GM19463 (cell line): Measurements from ENCODE around the gene ENTPD7.
"Not testable (repeated sequence)": the region's sequence is repeated elsewhere in the genome, so short reads cannot be mapped to it uniquely, and the experiment has no call there.

Source experiments
- ATAC-seq: cut with Tn5 transposase; IDR thresholded peaks from one replicate; pipeline ENCODE4 v1.9.1; 2021; ENCODE audit warnings: mild to moderate bottlenecking, moderate library complexity; ENCODE audit not compliant: unreplicated experiment

Gene ENTPD7

DNA sequence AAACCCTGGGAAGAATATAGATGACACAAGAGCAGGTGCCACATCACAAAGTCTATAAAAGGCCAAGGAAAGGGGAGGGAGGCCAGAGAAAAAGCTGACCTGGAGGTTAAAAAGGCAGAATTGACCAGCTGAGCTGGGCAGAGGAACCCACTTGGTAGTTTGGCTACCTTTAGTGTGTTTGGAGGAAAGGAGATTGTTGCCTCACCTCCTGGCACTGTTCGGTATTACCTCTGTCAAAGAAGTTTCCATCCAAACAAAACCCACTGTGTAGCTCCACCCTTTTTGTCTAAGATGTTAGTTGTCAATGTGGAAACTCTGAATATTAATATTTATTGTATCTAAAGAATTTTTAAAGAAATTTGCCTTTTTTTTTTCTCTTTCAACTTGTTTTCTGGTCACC lies 23.4 kb downstream of the ENTPD7 start:
- no peak for ATAC-seq

DNA sequence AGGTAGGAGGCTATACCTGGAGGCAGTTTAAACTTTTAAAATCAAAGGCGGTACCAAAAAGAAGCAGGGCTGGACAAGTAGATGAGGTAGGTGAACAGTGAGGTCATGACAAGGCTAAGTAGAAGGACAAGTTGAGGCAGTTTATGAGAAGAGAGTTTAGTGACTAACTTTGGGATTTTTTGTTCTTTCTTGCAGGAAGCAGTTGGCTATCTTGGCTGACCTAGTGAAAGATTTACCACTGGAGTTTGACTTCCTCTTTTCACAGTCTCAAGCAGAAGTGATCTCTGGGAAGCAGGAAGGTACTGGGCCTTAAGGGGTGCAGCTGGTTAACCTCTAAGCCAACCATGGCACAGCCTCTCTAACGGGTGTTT lies 26.3 kb downstream of the ENTPD7 start:
- ATAC-seq: peak; percentile 97

DNA sequence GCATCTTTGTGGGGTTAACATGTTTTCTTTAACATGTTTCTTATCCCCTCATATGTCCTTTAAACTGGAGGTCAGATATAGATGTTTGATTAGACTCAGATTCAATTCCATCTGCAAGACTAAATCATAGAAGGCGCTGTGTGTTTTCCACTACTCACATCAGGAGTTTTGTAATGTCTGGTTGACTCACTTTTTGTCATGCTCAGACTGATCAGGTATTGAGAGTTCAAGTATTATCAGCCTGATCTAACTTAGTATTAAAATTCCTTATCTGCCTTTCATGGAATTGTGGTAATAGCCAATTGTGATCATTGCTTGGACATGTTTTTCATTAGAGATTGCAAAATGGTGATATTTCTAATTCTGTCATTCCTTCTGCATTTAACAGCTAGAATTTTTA lies 30.2 kb downstream of the ENTPD7 start:
- ATAC-seq: no peak

DNA sequence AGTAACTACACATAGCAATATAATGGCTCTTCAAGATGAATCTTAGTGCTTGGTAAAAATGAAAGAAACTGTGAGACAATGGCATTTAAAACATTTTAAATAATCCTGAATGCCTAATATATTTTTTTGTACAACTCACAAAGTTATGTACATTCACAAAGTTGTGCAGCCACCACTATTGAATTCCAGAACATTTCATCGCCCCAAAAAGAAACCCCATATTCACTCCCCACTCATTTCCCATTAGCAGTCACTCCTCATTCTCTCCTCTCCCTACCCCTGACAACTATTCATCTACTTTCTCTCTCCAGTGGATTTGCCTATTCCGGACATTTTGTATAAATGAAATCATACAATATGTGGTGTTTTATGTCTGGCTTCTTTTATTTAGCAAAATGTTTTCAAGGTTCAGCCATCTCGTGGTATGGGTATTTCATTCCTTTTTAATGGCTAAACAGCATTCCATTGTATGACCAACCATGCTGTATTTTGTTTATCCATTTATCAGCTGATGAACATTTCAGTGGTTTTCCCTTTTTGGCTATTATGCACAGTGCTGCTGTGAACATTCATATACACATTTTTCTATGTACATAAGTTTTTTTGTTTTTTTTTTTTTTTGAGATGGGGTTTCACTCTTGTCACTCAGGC lies 34.7 kb downstream of the ENTPD7 start:
- ATAC-seq: no peak

DNA sequence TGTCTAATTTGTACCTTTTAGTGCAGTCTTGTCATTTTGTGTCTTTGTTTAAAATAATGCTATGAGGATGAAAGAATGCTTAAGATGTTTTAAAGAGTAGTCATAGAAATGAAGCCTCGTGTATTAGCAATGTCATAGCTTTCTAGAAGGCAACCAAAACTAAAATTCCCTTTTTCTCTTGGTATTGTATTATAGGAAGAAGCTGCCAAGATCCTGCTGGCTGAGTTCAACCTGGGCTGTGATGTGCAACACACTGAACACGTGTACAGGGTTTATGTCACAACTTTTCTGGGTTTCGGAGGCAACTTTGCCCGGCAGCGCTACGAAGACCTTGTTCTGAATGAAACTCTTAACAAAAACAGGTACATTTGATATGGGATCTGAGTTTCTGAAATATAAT lies 36.5 kb downstream of the ENTPD7 start:
- ATAC-seq: no peak

DNA sequence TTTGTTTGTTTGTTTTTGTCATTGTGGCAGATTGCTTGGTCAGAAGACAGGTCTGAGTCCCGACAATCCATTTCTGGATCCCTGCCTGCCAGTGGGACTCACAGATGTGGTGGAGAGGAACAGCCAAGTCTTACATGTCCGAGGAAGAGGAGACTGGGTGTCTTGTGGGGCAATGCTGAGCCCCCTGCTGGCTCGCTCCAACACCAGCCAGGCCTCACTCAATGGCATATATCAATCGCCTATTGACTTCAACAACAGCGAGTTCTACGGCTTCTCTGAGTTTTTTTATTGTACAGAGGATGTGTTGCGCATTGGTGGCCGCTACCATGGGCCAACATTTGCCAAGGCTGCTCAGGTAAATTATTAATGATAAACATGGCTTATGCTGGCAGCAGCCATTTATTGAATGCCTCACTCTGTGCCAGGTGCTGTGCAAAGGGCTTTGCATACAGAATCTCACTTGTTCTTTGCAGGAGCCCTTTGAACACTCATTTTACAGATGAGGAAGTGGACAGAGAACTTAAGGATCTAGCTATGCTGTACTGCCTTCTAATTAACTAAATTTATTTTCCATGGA lies 39.3 kb downstream of the ENTPD7 start:
- ATAC-seq: no peak

DNA sequence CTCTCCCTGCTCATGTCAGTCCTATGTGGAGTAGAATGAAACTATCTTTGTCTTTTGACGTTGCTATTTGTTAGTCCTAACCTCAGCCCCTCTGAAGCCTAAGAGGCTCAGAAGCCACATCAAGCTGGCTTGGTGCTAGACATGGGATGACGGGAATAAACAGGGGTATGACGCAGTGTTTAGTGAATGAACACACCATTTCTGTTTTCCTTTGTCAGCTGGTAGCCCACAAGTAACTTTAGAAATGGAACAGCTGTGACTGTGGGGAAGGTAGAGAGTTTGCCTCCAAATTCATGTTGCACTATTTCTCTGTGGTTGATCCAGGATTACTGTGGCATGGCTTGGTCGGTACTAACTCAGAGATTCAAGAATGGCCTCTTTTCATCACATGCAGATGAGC lies 41.3 kb downstream of the ENTPD7 start:
- no peak for ATAC-seq

DNA sequence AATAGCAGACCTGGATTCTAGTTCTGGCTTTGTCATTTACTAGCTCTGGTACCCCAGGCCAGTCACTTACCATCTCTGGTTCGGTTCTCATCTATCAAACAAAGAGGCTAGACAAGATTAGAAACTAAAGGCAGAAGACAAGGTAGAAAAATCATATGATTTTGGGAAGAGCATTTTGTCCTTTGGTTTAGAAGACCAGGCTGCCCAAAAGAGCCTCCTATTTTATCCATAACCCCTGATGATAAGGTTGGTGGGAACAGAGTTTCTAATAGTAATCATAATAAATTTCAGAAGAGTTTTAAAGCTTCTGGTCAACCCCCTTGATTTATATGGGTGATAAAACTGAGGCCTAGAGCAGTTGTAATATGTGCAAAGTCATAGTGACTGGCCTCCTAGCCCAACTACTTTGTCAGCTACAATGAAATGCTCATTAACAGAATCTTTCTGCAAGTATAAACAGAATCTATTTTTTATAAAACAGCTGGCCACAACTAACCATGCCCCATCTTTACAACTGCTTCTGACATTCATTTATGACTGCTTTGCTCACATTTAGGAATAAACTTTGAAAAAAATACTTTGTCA lies 49.2 kb downstream of the ENTPD7 start:
- ATAC-seq: no peak

DNA sequence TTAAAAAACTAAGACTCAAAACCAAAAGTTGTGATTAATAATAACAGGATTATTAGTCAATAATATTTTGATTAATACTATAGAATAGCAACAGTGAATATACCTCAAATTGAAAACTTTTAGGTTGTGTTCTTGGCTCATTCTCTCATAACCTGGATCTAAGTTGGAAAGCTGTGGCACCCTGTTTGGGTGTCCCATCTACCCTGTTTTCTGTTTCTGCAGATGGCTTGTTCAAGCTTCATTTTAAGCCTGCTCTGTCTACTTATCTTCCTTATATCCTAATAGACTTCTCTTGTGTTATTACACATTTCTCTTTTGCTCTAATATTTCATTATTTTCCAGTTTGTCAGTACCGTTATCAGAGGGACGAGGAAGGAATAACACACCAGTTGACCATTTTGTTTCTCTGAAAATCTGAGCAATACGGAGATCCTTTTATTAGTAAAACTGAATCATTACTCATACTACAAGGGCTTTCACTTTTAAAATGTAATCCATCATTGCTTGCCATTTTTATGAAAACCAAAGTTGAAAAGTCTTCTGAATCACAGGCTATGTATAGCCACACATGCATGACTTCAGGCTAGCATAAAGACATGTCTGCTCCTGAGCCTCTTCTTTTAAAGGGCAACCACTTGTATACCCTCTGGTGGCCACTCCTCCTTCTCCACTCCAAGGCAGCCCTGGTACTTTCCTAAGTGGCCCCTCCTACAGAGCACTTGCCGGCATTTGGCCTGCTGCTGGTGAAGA lies 50.3 kb downstream of the ENTPD7 start:
- peak; percentile 88 for ATAC-seq

DNA sequence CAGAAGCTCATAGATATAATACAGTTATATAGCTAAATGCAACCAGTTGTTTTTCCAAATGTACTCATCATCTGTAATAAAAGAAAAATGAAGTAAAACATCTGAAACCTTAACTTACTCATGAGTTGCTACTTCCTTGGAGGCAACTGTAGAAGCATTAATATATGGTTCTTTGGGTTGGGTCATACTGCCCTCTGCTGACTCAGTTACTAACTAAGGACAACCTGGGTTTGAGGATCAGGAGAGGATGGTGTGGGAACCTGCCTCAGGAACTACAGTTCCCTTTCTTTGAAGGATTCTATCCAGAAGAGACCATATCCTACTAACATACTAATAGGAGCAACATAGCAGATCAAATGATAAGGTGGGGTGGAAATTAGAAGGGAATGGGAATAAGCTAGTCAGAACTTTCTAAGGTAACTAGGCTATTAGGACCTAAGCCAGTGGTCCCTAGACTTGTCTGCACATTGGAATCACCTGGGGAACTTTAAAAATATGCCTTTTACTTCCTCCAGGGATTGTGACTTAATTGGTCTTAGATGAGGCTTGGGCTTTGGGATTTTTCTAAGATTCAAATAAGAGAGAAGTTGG lies 51.9 kb downstream of the ENTPD7 start:
- ATAC-seq: peak; percentile 42

DNA sequence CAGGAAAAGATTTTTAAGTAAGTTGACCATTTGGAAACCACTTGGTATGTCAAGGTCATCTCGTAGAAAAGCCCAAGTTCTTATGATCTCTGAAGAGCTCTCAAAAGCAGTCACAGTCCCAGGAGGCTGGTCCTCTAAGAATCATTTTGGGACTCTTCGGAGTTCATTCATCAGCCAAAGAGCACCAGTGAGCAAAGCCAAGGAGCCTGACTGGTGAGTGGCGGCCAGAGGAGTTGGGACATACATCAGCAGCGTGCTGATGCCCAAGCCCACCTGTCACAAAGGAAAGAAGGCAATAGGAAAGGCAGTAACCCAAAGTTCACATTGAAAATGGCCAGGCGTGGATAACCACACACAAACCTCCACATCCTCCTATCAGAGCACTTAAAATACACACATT lies 55.1 kb downstream of the ENTPD7 start:
- ATAC-seq: no peak

DNA sequence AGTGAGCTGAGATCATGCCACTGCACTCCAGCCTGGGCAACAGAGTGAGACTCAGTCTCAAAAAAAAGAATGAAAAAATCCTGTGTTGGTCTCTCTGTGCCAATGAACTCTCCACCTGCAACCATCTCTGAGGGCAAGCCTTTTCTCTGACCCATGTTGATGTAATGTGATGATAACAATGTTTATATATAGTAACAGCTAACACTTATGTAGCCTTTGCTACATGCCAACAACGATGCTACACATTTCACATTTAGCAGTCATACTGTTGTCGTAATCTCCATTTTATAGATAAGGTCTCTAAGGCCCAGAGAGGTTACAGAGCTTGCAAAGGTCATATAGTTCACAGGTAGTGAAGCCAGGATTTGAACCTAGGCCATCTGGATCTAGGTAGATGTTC lies 61.1 kb downstream of the ENTPD7 start:
- ATAC-seq: no peak

DNA sequence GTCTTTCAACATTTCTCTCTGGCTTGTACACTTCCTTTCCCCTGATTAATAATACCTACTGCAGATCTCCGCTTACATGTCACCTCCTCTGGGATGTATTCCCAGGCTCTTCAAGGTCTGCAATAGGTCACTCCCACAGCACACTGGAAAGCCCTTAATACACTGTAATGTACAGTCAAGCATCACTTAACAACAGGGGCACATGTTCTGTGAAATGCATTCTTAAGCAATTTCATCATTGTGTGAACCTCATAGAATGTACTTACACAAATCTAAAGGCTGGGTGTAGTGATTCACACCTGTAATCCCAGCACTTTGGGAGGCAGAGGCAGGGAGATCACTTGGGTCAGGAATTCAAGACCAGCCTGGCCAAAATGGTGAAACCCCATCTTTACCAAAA lies 70.7 kb downstream of the ENTPD7 start:
- ATAC-seq: no peak

DNA sequence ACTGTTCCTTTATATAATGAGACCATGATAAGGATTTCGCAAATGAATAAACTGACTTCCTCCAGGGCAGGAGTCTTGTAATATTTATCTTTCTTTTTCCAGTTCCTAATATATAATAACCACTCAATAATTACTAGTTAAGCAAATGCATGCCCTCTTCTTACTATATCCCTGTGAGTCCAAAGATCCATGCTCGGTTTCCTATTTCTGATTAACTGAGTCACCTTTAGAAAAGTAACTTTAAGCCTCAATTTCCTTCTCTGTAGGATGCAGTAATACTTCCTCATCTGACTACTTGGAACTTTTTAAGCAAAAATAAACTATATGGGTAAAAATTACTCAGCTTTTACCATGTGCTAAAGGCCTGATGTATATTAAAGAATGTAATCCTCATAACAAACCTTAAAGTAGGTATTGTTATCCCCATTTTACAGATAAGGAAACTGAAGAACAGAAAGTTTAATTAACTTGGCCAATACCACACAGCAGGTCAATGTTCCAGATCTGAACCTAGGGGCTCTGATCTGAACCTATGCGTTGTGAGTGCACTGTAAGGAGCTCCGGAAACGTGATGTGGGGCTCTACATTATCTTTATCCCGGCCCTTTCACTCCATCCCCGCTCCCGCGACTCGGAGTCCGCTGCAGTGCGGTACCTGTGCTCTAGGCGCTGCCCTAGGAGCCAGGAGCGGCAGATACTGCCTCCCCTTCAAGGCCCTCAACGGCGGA lies 72.2 kb downstream of the ENTPD7 start:
- peak; percentile 35 for ATAC-seq

DNA sequence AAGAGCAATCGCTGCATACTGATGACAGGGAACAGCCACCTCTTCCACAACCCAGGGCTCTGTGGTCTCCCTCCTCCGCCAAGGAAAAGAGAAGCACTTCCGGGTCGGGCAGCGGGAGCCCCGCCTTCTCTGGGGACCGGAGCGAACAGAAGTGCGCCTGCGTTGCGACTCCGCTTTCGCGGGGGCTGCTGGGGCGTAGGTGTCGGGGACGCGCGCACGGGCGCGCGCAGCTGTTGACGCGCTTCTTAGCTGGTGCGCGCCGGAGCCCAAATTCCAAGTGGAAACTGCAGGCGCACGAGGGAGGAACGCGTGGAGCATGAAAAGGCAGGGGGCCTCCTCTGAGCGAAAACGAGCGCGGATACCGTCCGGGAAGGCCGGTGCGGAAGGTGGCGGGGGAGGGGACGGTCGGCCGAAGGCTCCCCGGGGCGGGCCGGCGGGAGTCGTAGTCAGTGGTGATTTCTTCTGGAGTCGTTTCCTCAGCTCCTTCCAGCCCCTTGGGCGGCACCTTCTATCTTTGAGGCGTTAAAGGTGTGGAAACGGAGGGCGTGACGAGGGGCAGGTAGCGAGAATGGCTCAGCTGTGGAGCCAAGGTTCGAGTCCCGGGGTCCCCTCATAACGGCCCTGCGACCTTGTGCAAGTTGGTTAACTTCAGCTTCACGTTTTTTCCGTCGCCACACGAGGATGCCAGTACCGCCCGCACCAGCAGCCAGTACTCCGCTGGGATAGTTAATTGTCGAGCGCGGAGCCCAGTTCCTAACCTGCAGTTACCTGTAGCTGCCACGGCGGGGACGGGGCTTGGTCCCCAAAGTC lies 72.9 kb downstream of the ENTPD7 start, which contains the start of the genes COX15 and CUTC:
COX15 (minus strand) TSS at position 95 of the 810 bp plus-strand sequence; CDS start at position 17, 78 bp downstream.
CUTC (plus strand) TSS at position 202 of the 810 bp plus-strand sequence; CDS start at position 317, 115 bp downstream.
- ATAC-seq: peak; percentile 88

DNA sequence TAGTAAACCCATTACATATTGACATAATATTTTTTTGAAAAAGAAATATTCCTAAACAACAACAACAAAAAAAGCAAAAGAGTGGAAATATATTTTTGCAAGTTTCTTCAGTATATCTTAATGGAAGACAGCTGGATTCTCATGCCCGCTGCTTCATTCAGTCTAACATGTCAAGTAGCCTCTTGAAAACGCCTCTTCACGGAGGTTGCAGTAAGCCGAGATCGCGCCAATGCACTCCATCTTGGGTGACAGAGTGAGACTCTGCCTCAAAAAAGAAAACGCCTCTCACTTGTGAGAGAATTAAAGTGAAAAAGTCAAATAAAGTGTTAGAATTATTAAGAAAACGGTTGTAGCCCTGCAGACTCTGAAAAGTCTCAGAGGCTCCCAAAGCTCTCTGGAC lies 74.1 kb downstream of the ENTPD7 start:
- ATAC-seq: no peak

DNA sequence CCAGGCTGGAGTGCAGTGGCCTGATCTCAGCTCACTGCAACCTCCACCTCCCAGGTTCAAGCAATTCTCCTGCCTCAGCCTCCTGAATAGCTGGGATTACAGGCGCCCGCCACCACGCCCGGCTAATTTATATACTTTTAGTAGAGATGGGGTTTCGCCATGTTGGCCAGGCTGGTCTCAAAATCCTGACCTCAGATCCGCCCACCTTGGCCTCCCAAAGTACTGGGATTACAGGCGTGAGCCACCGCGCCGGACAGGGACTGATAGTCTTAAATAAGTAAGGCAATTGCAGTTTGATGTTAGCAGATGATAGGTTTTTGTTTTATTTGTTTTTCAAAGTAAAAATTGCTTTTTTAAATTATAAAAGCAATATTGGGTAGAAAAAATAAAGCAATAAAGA lies 74.8 kb downstream of the ENTPD7 start:
- ATAC-seq: not testable (repeated sequence)

DNA sequence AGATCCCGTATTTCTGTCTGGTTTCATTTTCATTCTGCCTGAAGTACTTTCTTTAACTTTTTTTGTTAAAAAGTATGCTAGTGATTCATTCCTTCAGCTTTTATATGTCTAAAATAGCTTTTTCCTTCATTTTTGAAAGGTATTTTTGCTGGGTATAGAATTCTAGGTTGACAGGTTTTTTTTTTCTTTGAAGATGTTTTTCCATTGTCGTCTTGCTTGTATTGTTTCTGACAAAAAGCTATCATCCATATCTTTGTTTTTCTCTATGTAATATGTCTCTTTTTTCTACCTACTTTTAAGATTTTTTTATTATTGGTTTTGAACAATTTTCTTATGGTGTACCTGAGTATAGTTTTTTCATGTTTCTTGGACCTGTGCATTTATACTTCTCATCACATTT lies 81.0 kb downstream of the ENTPD7 start:
- no peak for ATAC-seq

DNA sequence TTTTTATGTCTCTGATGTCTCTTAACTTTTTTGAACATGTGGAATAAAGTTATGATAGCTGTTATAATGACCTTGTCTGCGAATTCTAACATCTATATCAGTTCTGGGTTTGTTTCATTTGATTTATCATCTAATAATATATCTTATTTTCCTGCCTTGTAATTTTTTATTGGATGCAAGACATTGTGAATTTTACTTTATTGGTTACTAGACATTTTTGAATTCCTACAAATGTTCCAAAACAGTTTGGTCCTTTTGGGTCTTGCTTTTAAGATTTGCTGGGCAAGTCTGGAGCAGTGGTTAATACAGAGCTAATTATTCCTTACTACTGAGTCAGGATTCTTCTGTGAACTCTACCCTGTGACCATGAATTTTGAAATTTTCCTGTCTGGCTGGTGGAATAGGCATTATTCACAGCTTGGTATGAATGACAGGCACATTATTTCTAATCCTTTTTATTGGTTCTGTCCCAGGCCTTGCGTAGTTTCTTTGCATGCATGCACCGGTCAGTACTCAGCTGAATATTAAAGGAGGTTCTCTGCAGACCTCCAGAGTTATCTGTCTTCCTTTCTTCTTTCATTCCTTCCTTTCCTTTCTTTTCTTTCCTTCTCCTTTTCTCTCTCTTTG lies 81.7 kb downstream of the ENTPD7 start:
- no peak for ATAC-seq
